HEK293T (cell line): Measurements from ENCODE around the gene FSTL4.
"Not testable (repeated sequence)": the region's sequence is repeated elsewhere in the genome, so short reads cannot be mapped to it uniquely, and the experiment has no call there.

Source experiments
- CTCF ChIA-PET: fragments of 350-600 bp; formaldehyde crosslinking; extraction: SDS; loops from one replicate; lab custom pipeline; 2021; ENCODE audit warnings: antibody characterized with exemption, inconsistent platforms; lab: Yijun Ruan, JAX
- POLR2A ChIA-PET: fragments of 350-600 bp; formaldehyde crosslinking; extraction: SDS; loops from one replicate; lab custom pipeline; 2020; ENCODE audit warnings: antibody characterized with exemption, inconsistent platforms; lab: Yijun Ruan, JAX
- DNase-seq: peaks from one replicate; pipeline ENCODE4 v3.0.0; 2012; ENCODE audit warnings: mixed read lengths; ENCODE audit errors: extremely low spot score
- ARNT ChIP-seq: fragments of 450-650 bp; IDR thresholded peaks from 2 replicates; pipeline ENCODE4 v1.6.1; 2017; ENCODE audit warnings: mild to moderate bottlenecking
- BHLHE40 ChIP-seq: fragments of 450-650 bp; IDR thresholded peaks from 2 replicates; pipeline ENCODE4 v1.6.1; 2016; ENCODE audit warnings: mild to moderate bottlenecking, moderate library complexity, borderline replicate concordance
- CTBP1 ChIP-seq: fragments of 450-650 bp; IDR thresholded peaks from 2 replicates; pipeline ENCODE4 v1.6.1; 2016; ENCODE audit warnings: borderline replicate concordance
- ELF4 ChIP-seq: fragments of 450-650 bp; IDR thresholded peaks from 2 replicates; pipeline ENCODE4 v1.6.1; 2017; ENCODE audit warnings: antibody characterized with exemption
- FOXA1 ChIP-seq: fragments of 450-650 bp; IDR thresholded peaks from 2 replicates; pipeline ENCODE4 v1.6.1; 2016; ENCODE audit warnings: mild to moderate bottlenecking
- FOXK2 ChIP-seq: fragments of 450-650 bp; IDR thresholded peaks from 2 replicates; pipeline ENCODE4 v1.6.1; 2016; ENCODE audit warnings: mild to moderate bottlenecking
- FOXM1 ChIP-seq: fragments of 450-650 bp; IDR thresholded peaks from 2 replicates; pipeline ENCODE4 v1.6.1; 2017; ENCODE audit warnings: mild to moderate bottlenecking, borderline replicate concordance
- HDGF ChIP-seq: fragments of 450-650 bp; IDR thresholded peaks from 2 replicates; pipeline ENCODE4 v1.6.1; 2017; ENCODE audit warnings: antibody characterized with exemption, borderline replicate concordance
- L3MBTL2 ChIP-seq: fragments of 450-650 bp; conservative IDR thresholded peaks from 2 replicates; pipeline ENCODE4 v1.6.1; 2016; ENCODE audit warnings: mild to moderate bottlenecking
- LEF1 ChIP-seq: fragments of 450-650 bp; IDR thresholded peaks from 2 replicates; pipeline ENCODE4 v1.6.1; 2017; ENCODE audit warnings: mild to moderate bottlenecking, borderline replicate concordance
- NFRKB ChIP-seq: fragments of 450-650 bp; IDR thresholded peaks from 2 replicates; pipeline ENCODE4 v1.6.1; 2016; ENCODE audit warnings: mild to moderate bottlenecking, moderate library complexity
- PKNOX1 ChIP-seq: fragments of 450-650 bp; IDR thresholded peaks from 2 replicates; pipeline ENCODE4 v1.6.1; 2016
- SP1 ChIP-seq: fragments of 450-650 bp; IDR thresholded peaks from 2 replicates; pipeline ENCODE4 v1.6.1; 2017
- SUZ12 ChIP-seq: fragments of 450-650 bp; IDR thresholded peaks from 2 replicates; pipeline ENCODE4 v1.6.1; 2016; ENCODE audit warnings: mild to moderate bottlenecking
- TARDBP ChIP-seq: fragments of 450-650 bp; IDR thresholded peaks from 2 replicates; pipeline ENCODE4 v1.6.1; 2016
- ZNF384 ChIP-seq: fragments of 450-650 bp; IDR thresholded peaks from 2 replicates; pipeline ENCODE4 v1.6.1; 2016

Gene FSTL4

GRCh38 chr5:133192716-133193115, 419.6 kb downstream of the FSTL4 start:
- ChIA-PET CTCF (no interaction called here), POLR2A (no interaction called here)
- TF ChIP-seq FOXK2 (no peak), FOXM1 (no peak), BHLHE40 (no peak), ELF4 (no peak), ZNF384 (no peak), HDGF (no peak), PKNOX1 (no peak), LEF1 (no peak), CTBP1 (no peak), NFRKB (no peak), FOXA1 (no peak), TARDBP (no peak), ARNT (no peak)
- no peak for DNase-seq

GRCh38 chr5:133189881-133190280, 422.5 kb downstream of the FSTL4 start:
- no peak for TF ChIP-seq NFRKB
- TF ChIP-seq SUZ12: no peak
- TF ChIP-seq LEF1: no peak
- no peak for TF ChIP-seq FOXM1
- TF ChIP-seq SP1: no peak
- TF ChIP-seq ARNT: no peak
- no peak for TF ChIP-seq FOXK2
- TF ChIP-seq L3MBTL2: no peak
- CTCF ChIA-PET: no interaction called here
- no peak for DNase-seq
- POLR2A ChIA-PET: no interaction called here

GRCh38 chr5:133179405-133179804, 432.9 kb downstream of the FSTL4 start:
- ChIA-PET POLR2A (no interaction called here), CTCF (interaction anchor here (0.7 kb wide), 1 partner anchor 846 kb away, joined by 4 read pairs; no protein-coding TSS in a partner anchor)
- no peak for DNase-seq
- TF ChIP-seq HDGF: no peak
- TF ChIP-seq PKNOX1: no peak
- no peak for TF ChIP-seq SP1
- no peak for TF ChIP-seq BHLHE40
- TF ChIP-seq LEF1: no peak
- TF ChIP-seq L3MBTL2: no peak
- no peak for TF ChIP-seq CTBP1
- TF ChIP-seq FOXM1: no peak
- TF ChIP-seq FOXK2: no peak
- no peak for TF ChIP-seq ARNT
- no peak for TF ChIP-seq ZNF384
- TF ChIP-seq NFRKB: no peak
- TF ChIP-seq SUZ12: no peak
- TF ChIP-seq FOXA1: no peak
- no peak for TF ChIP-seq TARDBP
- TF ChIP-seq ELF4: no peak

GRCh38 chr5:133170756-133171387, 441.5 kb downstream of the FSTL4 start:
- CTCF ChIA-PET: not testable (repeated sequence)

GRCh38 chr5:133164759-133165158, 447.6 kb downstream of the FSTL4 start:
- POLR2A ChIA-PET: no interaction called here
- no peak for DNase-seq
- TF ChIP-seq PKNOX1: no peak
- no peak for TF ChIP-seq ELF4
- TF ChIP-seq TARDBP: no peak
- TF ChIP-seq FOXM1: no peak
- no peak for TF ChIP-seq ARNT
- CTCF ChIA-PET: interaction anchor here (0.7 kb wide), 1 partner anchor 12 kb away, joined by 3 read pairs; no protein-coding TSS in a partner anchor

More at GRCh38 chr5:133170756-133171387, 441.5 kb downstream of the FSTL4 start:
- POLR2A ChIA-PET, DNase-seq: not testable (repeated sequence)

- ChIA-PET CTCF (interaction anchor here (0.6 kb wide), 1 partner anchor 50 kb away, joined by 3 read pairs; no protein-coding TSS in a partner anchor), POLR2A (no interaction called here)
- TF ChIP-seq FOXM1: no peak
- no peak for TF ChIP-seq BHLHE40
- DNase-seq: no peak
Observed at GRCh38 chr5:133163839-133164238, 448.5 kb downstream of the FSTL4 start.

- DNase-seq: no peak
- POLR2A ChIA-PET: no interaction called here
- TF ChIP-seq FOXA1 (no peak), ARNT (no peak), SUZ12 (no peak), PKNOX1 (no peak), L3MBTL2 (no peak), FOXK2 (no peak), ELF4 (no peak), CTBP1 (no peak), BHLHE40 (no peak), ZNF384 (no peak), SP1 (no peak), FOXM1 (no peak), TARDBP (no peak), LEF1 (no peak), HDGF (no peak), NFRKB (no peak)
- CTCF ChIA-PET: no interaction called here
Observed at GRCh38 chr5:133159543-133159942, 452.8 kb downstream of the FSTL4 start.
